GM18861 (cell line): Measurements from ENCODE around the gene RGS14.
"Not testable (repeated sequence)": the region's sequence is repeated elsewhere in the genome, so short reads cannot be mapped to it uniquely, and the experiment has no call there.

Experiments
- ATAC-seq: cut with Tn5 transposase; IDR thresholded peaks from one replicate; pipeline ENCODE4 v1.9.1; 2021; ENCODE audit not compliant: unreplicated experiment

Gene RGS14

GRCh38 chr5:177327539-177328522, 29.9 kb upstream of the RGS14 start:
- ATAC-seq: no peak

GRCh38 chr5:177328545-177329231, 29.0 kb upstream of the RGS14 start:
- no peak for ATAC-seq

DNA sequence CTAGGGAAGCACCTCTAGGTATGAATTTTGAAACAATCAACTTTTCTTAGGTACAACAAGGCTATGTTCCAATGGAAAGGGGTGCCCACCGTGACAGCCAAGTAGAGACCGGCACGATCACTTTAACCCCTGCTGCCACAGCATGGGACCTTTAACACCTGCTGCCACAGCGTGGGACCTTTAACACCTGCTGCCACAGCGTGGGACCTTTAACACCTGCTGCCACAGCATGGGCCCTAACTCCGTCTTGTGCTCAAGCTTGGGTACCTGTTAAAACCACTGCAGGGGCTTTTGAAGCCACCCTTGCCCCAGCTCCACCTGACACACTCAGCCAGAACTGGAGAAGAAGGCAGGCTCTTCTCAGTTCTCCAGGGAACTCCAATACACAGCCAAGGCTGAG, 27.8 kb upstream of the RGS14 start:
- ATAC-seq: no peak

DNA sequence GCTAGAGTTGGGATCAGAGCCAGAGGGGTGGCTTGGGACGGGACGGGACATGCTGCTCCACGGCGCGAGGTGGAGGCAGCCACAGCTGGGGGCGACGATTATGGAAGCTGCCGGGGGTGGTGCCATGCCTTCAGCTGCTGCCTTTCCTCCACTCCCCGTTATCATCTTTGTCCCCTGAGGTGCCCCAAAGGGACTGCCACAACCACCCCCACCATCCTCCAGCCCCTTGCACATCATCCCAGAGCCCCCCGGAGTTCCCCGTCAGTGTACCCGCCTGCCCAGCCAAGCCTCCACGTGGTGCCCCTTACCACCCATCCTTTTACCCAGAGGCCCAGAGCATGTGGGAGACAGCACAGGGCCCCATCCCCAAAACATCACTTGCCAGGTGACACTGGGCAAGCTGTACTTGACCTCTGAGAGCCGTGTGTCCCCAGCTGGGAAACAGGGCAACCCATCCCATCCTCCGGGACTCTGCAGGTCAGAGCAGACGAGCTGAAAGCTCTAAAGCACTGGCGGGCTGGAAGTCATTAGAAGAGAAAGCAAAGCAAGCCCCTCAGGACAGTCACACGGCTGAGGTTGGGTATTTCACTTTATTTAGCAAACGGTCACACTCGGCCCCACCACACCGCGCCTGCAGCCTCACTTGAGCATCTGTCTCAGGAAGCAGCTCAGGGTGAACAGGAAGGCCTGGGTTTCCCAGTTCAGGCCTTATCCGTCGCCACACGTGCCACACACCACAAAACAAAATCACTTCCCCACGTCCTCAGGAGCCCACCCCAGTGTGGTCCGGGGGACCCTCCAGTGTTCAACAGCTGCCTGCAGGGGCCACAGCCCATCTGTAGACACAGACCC, 26.5 kb upstream of the RGS14 start:
- ATAC-seq: no peak

DNA sequence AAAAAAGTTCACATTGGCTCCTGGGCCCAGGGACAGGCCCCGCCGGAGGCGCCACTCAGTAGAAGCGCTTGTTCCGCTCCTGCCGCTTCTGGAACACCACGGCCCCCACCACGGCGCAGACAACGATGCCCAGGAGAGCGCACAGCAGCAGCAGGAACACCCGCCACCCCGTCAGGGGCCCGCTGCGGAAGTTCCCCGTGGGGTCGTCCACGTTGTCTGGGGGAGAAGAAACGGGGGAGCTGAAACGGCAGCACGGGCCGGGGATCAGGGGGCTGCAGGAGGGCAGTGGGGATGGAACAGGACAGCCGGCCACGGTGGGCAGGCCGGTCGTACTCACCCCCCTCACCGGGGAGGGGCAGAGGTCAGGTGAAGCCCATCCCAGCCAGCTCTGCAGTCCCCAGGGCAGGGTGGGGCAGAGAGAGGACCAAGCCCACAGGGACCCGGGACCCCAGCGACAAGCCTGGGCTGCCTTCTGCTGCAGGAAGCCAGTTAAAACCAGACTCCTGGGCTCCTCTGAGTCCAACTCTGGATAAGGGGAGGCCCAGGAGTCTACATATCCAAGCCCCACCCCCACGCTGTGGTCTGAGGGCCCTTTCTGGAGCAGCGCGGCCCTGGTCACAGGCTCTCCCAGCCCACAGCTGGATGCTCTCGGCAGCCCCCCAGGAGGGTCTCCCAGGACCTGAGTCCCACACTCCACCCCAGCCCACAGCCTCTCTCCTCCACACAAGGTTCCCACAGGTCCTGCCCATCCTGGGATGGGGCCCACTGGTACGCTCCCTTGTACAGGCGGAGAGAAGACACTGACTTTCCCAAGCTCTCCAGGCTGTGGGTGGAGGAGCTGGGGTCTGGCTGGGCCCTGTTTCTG, 25.5 kb upstream of the RGS14 start:
- no peak for ATAC-seq

- ATAC-seq: no peak
These were observed 24.8 kb upstream of the RGS14 start for GRCh38 chr5:177332896-177333260.

- no peak for ATAC-seq
These were observed 24.1 kb upstream of the RGS14 start for GRCh38 chr5:177333420-177334154.

GRCh38 chr5:177334155-177334551, 23.6 kb upstream of the RGS14 start:
- ATAC-seq: no peak

- no peak for ATAC-seq
These were observed 22.7 kb upstream of the RGS14 start for GRCh38 chr5:177334781-177335700.

GRCh38 chr5:177335701-177336065, 22.0 kb upstream of the RGS14 start:
- ATAC-seq: no peak

GRCh38 chr5:177336112-177336511, 21.6 kb upstream of the RGS14 start:
- no peak for ATAC-seq

GRCh38 chr5:177336603-177337494, 20.9 kb upstream of the RGS14 start:
- no peak for ATAC-seq

GRCh38 chr5:177338251-177339106, 19.2 kb upstream of the RGS14 start:
- no peak for ATAC-seq

DNA sequence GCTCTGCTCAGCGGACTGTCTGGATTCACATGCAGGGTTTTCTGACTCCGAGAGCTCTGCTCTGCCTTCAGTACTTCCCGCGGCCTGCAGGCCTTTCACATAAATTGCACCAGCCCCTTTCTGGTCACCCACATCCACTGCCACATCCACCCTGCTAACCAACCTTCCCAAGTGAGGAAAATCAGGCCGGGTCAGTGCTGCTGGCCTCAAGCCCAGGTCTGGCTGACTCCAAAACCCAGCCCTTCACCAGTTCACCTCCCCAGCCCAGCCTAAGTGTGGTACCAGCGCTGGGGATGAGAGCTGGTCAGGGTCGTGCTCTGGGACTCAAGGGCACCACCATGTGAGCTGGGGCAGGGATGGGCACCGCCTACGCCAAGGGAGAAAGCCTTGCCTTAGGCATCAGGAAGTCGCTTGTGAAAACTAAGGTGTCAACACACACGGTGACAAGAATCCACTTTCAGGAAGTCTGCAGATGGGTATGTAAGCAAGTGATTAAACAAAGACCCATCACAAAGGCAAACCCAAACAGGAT, 18.6 kb upstream of the RGS14 start:
- ATAC-seq: no peak

DNA sequence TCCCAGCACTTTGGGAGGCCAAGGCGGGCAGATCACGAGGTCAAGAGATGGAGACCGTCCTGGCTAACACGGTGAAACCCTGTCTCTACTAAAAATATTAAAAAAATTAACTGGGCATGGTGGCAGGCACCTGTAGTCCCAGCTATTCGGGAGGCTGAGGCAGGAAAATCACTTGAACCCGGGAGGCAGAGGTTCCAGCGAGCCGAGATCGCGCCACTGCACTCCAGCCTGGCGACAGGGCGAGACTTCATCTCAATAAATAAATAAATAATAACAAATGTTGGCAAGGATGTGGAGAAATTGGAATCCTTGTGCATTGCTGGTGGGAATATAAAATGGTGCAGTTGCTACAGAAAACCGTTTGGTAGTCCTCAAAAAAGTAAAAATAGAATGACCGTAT, 14.7 kb upstream of the RGS14 start:
- not testable (repeated sequence) for ATAC-seq

- no peak for ATAC-seq
These were observed 13.9 kb upstream of the RGS14 start for GRCh38 chr5:177343777-177344176.

GRCh38 chr5:177344891-177345290, 12.8 kb upstream of the RGS14 start:
- ATAC-seq: no peak
